A549 (cell line): Measurements from ENCODE around the gene ARHGEF4.

Experiments used
- JUN ChIP-seq, 2 experiments: fragments of >200 bp; sonication (Bioruptor Twin); formaldehyde crosslinking; IDR thresholded peaks; 2 replicates in 1 of 2; 3 replicates in 1 of 2; pipeline ENCODE4 v1.6.1; 2016 to 2017
- POLR2A ChIP-seq: IDR thresholded peaks from 2 replicates; pipeline ENCODE4 v1.6.1; 2012; ENCODE audit warnings: mild to moderate bottlenecking, low read length
- TF ChIP-seq, protein P1 (sequence below): fragments of >200 bp; sonication (Bioruptor Twin); formaldehyde crosslinking; IDR thresholded peaks from 3 replicates; pipeline ENCODE4 v1.5.1; 2016
- TF ChIP-seq, protein P2 (sequence below): fragments of 150-350 bp; IDR thresholded peaks from 2 replicates; pipeline ENCODE4 v1.6.1; 2014; ENCODE audit warnings: low read depth, mild to moderate bottlenecking, low read length

DNA sequence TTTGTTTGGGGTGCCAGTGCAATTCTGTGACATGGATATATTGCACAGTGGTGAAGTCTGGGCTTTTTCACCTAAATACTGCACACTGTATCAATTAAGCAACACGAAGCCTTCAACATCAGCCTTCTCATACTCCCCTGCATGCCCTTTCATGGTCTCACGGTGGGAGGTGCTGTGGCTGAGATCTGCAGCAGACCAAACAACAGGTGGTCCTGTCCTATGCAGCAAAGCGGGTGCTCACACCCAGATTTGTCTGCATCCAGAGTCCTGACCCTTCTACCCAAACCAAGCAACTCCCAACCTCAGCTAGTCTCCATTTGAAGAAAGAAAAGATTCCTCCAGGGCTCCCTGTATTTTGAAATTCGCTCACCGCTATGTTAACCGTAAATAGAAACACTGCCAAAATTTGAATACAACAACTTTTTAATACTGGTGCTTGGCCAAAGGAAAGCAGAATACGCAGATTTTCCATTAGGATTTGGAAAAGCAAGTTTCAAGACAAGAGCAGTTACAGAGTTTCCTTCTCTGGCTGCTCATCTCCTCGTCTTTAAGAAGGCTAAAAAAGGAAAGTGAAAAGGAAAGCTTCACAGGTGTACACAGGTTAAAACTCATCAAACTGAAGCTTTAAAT, 221.6 kb downstream of the ARHGEF4 start:
- no peak for TF ChIP-seq JUN (IDR thresholded peaks at IDR 0.05)
- TF ChIP-seq, protein P1, sequence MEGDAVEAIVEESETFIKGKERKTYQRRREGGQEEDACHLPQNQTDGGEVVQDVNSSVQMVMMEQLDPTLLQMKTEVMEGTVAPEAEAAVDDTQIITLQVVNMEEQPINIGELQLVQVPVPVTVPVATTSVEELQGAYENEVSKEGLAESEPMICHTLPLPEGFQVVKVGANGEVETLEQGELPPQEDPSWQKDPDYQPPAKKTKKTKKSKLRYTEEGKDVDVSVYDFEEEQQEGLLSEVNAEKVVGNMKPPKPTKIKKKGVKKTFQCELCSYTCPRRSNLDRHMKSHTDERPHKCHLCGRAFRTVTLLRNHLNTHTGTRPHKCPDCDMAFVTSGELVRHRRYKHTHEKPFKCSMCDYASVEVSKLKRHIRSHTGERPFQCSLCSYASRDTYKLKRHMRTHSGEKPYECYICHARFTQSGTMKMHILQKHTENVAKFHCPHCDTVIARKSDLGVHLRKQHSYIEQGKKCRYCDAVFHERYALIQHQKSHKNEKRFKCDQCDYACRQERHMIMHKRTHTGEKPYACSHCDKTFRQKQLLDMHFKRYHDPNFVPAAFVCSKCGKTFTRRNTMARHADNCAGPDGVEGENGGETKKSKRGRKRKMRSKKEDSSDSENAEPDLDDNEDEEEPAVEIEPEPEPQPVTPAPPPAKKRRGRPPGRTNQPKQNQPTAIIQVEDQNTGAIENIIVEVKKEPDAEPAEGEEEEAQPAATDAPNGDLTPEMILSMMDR: no peak
- no peak for TF ChIP-seq POLR2A
- TF ChIP-seq, protein P2, sequence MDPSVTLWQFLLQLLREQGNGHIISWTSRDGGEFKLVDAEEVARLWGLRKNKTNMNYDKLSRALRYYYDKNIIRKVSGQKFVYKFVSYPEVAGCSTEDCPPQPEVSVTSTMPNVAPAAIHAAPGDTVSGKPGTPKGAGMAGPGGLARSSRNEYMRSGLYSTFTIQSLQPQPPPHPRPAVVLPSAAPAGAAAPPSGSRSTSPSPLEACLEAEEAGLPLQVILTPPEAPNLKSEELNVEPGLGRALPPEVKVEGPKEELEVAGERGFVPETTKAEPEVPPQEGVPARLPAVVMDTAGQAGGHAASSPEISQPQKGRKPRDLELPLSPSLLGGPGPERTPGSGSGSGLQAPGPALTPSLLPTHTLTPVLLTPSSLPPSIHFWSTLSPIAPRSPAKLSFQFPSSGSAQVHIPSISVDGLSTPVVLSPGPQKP: no peak
